B cell (primary cell): Measurements from ENCODE around the gene ZNF185.

Experiments
- EZH2 ChIP-seq: IDR thresholded peaks from 2 replicates; pipeline ENCODE4 v1.6.1; 2012; ENCODE audit warnings: borderline replicate concordance, low read depth, mild to moderate bottlenecking, moderate library complexity, low read length; ENCODE audit not compliant: insufficient read depth, poor library complexity, severe bottlenecking
- TF ChIP-seq, protein P1 (sequence below): fragments of 200-600 bp; IDR thresholded peaks from one replicate; pipeline ENCODE4 v1.8.0; 2022; ENCODE audit warnings: antibody characterized with exemption, mild to moderate bottlenecking

GRCh38 chrX:152876931-152877840 is 20.7 kb upstream of the ZNF185 start:
- TF ChIP-seq, protein P1, sequence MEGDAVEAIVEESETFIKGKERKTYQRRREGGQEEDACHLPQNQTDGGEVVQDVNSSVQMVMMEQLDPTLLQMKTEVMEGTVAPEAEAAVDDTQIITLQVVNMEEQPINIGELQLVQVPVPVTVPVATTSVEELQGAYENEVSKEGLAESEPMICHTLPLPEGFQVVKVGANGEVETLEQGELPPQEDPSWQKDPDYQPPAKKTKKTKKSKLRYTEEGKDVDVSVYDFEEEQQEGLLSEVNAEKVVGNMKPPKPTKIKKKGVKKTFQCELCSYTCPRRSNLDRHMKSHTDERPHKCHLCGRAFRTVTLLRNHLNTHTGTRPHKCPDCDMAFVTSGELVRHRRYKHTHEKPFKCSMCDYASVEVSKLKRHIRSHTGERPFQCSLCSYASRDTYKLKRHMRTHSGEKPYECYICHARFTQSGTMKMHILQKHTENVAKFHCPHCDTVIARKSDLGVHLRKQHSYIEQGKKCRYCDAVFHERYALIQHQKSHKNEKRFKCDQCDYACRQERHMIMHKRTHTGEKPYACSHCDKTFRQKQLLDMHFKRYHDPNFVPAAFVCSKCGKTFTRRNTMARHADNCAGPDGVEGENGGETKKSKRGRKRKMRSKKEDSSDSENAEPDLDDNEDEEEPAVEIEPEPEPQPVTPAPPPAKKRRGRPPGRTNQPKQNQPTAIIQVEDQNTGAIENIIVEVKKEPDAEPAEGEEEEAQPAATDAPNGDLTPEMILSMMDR: no peak
- no peak for TF ChIP-seq EZH2
